CD14-positive monocyte (primary cell): ENCODE results near the gene LZTFL1. TPM values are rescaled to one million over a fixed set of nuclear protein-coding genes. Genes with fewer than 3 reads are reported as not detected.

Experiments used
- DNase-seq, 3 donors: peaks; one replicate each; pipeline ENCODE4 v3.0.0-alpha.2; 2011 to 2022
- H2AFZ ChIP-seq: 2 replicates; pipeline ENCODE4 v1.6.0; 2012; ENCODE audit warnings: mild to moderate bottlenecking, low read depth, low read length, inconsistent platforms; ENCODE audit not compliant: insufficient read depth, poor library complexity, severe bottlenecking
- H3K27ac ChIP-seq, 2 donors: 1 replicate in 1 of 2; 2 replicates in 1 of 2; pipeline ENCODE4 v1.5.1; 2012 to 2013; ENCODE audit warnings: low read length in 2 of 2, control low read depth in 1 of 2, inconsistent platforms in 1 of 2, low read depth in 1 of 2, mild to moderate bottlenecking in 1 of 2
- H3K27me3 ChIP-seq, 2 donors: one replicate each; pipeline versions ENCODE4 v1.6.0 to v1.6.1; 2011 to 2013; ENCODE audit warnings: low read length in 2 of 2; ENCODE audit not compliant: control insufficient read depth in 2 of 2, insufficient read depth in 2 of 2
- H3K36me3 ChIP-seq, 2 donors: replicated peaks in 1 of 2; 1 replicate in 1 of 2; 2 replicates in 1 of 2; pipeline versions ENCODE4 v1.5.1 to v1.6.1; 2012 to 2013; ENCODE audit warnings: low read length in 2 of 2, control low read depth in 1 of 2, inconsistent platforms in 1 of 2, mild to moderate bottlenecking in 1 of 2; ENCODE audit not compliant: insufficient read depth in 2 of 2, control insufficient read depth in 1 of 2
- H3K4me1 ChIP-seq, 2 donors: 1 replicate in 1 of 2; 2 replicates in 1 of 2; pipeline versions ENCODE4 v1.5.1 to v1.6.1; 2012 to 2013; ENCODE audit warnings: low read length in 2 of 2, control low read depth in 1 of 2, inconsistent platforms in 1 of 2, mild to moderate bottlenecking in 1 of 2, moderate library complexity in 1 of 2; ENCODE audit not compliant: insufficient read depth in 2 of 2, control insufficient read depth in 1 of 2
- H3K4me2 ChIP-seq: replicated peaks from 2 replicates; pipeline ENCODE3; 2012; ENCODE audit warnings: low read length, moderate library complexity, mild to moderate bottlenecking; ENCODE audit not compliant: poor library complexity, severe bottlenecking; ENCODE audit errors: extremely low read depth
- H3K4me3 ChIP-seq, 3 experiments: fragments of 200-600 bp in 1 of 3; sonication (generic) in 1 of 3; replicated peaks in 1 of 3; 1 replicate in 2 of 3; 2 replicates in 1 of 3; pipeline ENCODE4 v1.5.1; 2011 to 2013; ENCODE audit warnings: low read length in 3 of 3, mild to moderate bottlenecking in 3 of 3, control low read depth in 2 of 3, low read depth in 2 of 3, inconsistent platforms in 1 of 3, moderate library complexity in 1 of 3
- H3K79me2 ChIP-seq: 2 replicates; pipeline ENCODE4 v1.6.0; 2012; ENCODE audit warnings: mild to moderate bottlenecking, control low read depth, inconsistent platforms, low read length, moderate library complexity; ENCODE audit not compliant: insufficient read depth
- H3K9ac ChIP-seq: 2 replicates; pipeline ENCODE4 v1.6.0; 2017; ENCODE audit warnings: low read length, mild to moderate bottlenecking; ENCODE audit not compliant: insufficient read depth, poor library complexity, severe bottlenecking
- H3K9me3 ChIP-seq, 2 donors: replicated peaks in 1 of 2; 1 replicate in 1 of 2; 2 replicates in 1 of 2; pipeline versions ENCODE4 v1.5.1 to v1.6.1; 2012 to 2013; ENCODE audit warnings: low read length in 2 of 2, control low read depth in 1 of 2; ENCODE audit not compliant: control insufficient read depth in 1 of 2, insufficient read depth in 1 of 2
- H4K20me1 ChIP-seq: 2 replicates; pipeline ENCODE4 v1.6.0; 2012; ENCODE audit warnings: mild to moderate bottlenecking, low read length, control low read depth, moderate library complexity; ENCODE audit not compliant: insufficient read depth
- H3K27ac Mint-ChIP-seq, 7 donors: one replicate each; pipeline ENCODE4 v1.8.0; 2020; ENCODE audit warnings: mild to moderate bottlenecking in 7 of 7, mixed read lengths in 7 of 7, moderate library complexity in 6 of 7, inconsistent platforms in 2 of 7
- H3K27me3 Mint-ChIP-seq, 3 donors: one replicate each; pipeline ENCODE4 v1.8.0; 2021 to 2022; ENCODE audit warnings: low read depth in 3 of 3, mild to moderate bottlenecking in 3 of 3, mixed read lengths in 3 of 3, moderate library complexity in 3 of 3, inconsistent platforms in 1 of 3
- H3K36me3 Mint-ChIP-seq, 2 donors: one replicate each; pipeline ENCODE4 v1.8.0; 2020; ENCODE audit warnings: mixed read lengths in 2 of 2, inconsistent platforms in 1 of 2, mild to moderate bottlenecking in 1 of 2
- H3K4me1 Mint-ChIP-seq: one replicate; pipeline ENCODE4 v1.8.0; 2020; ENCODE audit warnings: mild to moderate bottlenecking, mixed read lengths
- H3K4me3 Mint-ChIP-seq, 2 donors: one replicate each; pipeline ENCODE4 v1.8.0; 2020; ENCODE audit warnings: mild to moderate bottlenecking in 2 of 2, mixed read lengths in 2 of 2, moderate library complexity in 1 of 2
- H3K9me3 Mint-ChIP-seq, 7 donors: one replicate each; pipeline ENCODE4 v1.8.0; 2020 to 2022; ENCODE audit warnings: mixed read lengths in 7 of 7, mild to moderate bottlenecking in 6 of 7, moderate library complexity in 6 of 7, inconsistent platforms in 2 of 7
- WGBS: methylation state at CpG from one replicate; pipeline ENCODE4 v1.1.5; 2013; ENCODE audit warnings: missing lambda C conversion rate; ENCODE audit not compliant: insufficient coverage; 5-methylcytosine and 5-hydroxymethylcytosine counted together
- intact Hi-C, 2 donors: fragments of 100-400 bp; cut with micrococcal nuclease; formaldehyde crosslinking; loops; one replicate each; pipeline versions ENCODE4 v1.15.0 to v1.15.1; 2023
- polyA plus RNA-seq, 3 donors: library from polyadenylated mRNA; depleted of rRNA in 1 of 3; unstranded in 2 of 3; stranded (reverse) in 1 of 3; fragments of 300-500 nt in 2 of 3; fragments of >200 nt in 1 of 3; fragmentation: Illumina TruSeq in 2 of 3; gene quantifications; 1 replicate in 2 of 3; 2 replicates in 1 of 3; pipeline ENCODE4 v1.2.3, GENCODE V29; 2012 to 2021
- TF ChIP-seq, protein P1 (sequence below): fragments of 200-600 bp; IDR thresholded peaks from one replicate; pipeline ENCODE4 v1.8.0; 2022; ENCODE audit warnings: antibody characterized with exemption, mild to moderate bottlenecking

LZTFL1 gene
- polyA plus RNA-seq, 3 donors = 7.3 to 10.5 (median 7.5) TPM

DNA sequence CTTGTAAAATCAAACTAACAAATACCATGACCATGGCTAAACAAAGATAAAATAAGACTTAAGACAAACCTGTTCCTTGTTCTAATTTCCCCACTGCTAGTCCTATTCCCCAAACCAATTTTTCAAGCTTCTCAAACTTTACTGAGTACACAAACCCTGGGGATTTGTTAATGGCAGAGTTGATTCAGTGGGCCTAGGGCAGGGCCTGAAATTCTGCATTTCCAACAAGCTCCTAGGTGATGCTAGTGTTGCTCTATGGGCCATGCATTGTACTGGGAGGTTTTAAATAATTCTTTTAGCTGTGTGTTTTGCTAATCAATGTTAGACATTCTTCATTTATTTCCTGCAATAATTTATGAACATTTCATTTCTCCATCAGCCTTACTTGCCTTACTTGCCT, 31.1 kb upstream of the LZTFL1 start:
- Mint-ChIP-seq H3K27me3 (peaks cover 0 to 4% (median 1%) of the 10 kb centered on the region in 3 donors), H3K27ac (no peak overlapping the region), H3K9me3 (peaks cover 0 to 4% (median 2%) of the 10 kb centered on the region in 7 donors), H3K4me3 (no peak overlapping the region), H3K36me3 (no peaks in the 10 kb centered on the region), H3K4me1 (peaks cover 2% of the 10 kb centered on the region)
- TF ChIP-seq, protein P1, sequence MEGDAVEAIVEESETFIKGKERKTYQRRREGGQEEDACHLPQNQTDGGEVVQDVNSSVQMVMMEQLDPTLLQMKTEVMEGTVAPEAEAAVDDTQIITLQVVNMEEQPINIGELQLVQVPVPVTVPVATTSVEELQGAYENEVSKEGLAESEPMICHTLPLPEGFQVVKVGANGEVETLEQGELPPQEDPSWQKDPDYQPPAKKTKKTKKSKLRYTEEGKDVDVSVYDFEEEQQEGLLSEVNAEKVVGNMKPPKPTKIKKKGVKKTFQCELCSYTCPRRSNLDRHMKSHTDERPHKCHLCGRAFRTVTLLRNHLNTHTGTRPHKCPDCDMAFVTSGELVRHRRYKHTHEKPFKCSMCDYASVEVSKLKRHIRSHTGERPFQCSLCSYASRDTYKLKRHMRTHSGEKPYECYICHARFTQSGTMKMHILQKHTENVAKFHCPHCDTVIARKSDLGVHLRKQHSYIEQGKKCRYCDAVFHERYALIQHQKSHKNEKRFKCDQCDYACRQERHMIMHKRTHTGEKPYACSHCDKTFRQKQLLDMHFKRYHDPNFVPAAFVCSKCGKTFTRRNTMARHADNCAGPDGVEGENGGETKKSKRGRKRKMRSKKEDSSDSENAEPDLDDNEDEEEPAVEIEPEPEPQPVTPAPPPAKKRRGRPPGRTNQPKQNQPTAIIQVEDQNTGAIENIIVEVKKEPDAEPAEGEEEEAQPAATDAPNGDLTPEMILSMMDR = no peak
- no peaks in the 10 kb centered on the region for H3K36me3 ChIP-seq
- DNase-seq = no peak
- no peak overlapping the region for H3K4me3 ChIP-seq
- H3K79me2 ChIP-seq = no peaks in the 10 kb centered on the region
- H3K9me3 ChIP-seq = no peaks in the 10 kb centered on the region
- no peaks in the 10 kb centered on the region for H3K27me3 ChIP-seq
- intact Hi-C loops = no loop called here
- H4K20me1 ChIP-seq = no peaks in the 10 kb centered on the region
- H2AFZ ChIP-seq = no peak overlapping the region
- no peak overlapping the region for H3K9ac ChIP-seq
- H3K4me2 ChIP-seq = no peak overlapping the region
- no peaks in the 10 kb centered on the region for H3K4me1 ChIP-seq
- no peak overlapping the region for H3K27ac ChIP-seq

DNA sequence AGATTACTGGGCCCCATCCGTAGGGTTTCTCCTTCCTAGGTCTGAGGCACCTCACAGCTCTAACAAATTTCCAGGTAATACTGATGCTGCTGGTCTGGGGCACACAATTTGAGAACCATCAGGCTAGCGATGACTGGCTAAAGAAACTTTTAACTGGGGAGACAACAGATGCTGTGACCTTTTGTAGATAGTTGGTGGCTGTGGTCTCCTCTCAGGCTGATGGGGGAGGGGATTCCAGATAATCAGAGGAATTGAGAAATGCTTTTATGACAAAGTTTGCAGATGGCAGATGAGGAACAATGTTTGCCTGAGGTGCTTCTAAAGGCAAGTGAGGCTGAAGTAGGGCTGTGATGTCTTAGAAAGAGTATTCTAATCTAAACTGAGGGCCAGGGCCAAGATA, 30.6 kb upstream of the LZTFL1 start:
- peaks cover 2% of the 10 kb centered on the region for H3K4me1 Mint-ChIP-seq
- intact Hi-C loops = no loop called here

More for the DNA sequence above, 30.6 kb upstream of the LZTFL1 start:
- no peaks in the 10 kb centered on the region for H3K36me3 Mint-ChIP-seq
- no peak overlapping the region for H3K9ac ChIP-seq
- H3K27me3 Mint-ChIP-seq = peaks cover 0 to 4% (median 1%) of the 10 kb centered on the region in 3 donors
- peaks cover 0 to 4% (median 2%) of the 10 kb centered on the region in 7 donors for H3K9me3 Mint-ChIP-seq
- H3K27ac ChIP-seq = no peak overlapping the region
- H3K27me3 ChIP-seq = no peaks in the 10 kb centered on the region
- H2AFZ ChIP-seq = no peak overlapping the region
- DNase-seq = no peak
- H3K4me3 Mint-ChIP-seq = no peak overlapping the region
- TF ChIP-seq, protein P1 = no peak
- 100% methylated on average over 2 of the region's 2 CpGs for whole genome bisulfite sequencing
- no peaks in the 10 kb centered on the region for H3K36me3 ChIP-seq
- no peak overlapping the region for H3K4me2 ChIP-seq
- H3K79me2 ChIP-seq = no peaks in the 10 kb centered on the region
- no peaks in the 10 kb centered on the region for H4K20me1 ChIP-seq
- H3K27ac Mint-ChIP-seq = no peak overlapping the region
- H3K4me3 ChIP-seq = no peak overlapping the region
- no peaks in the 10 kb centered on the region for H3K4me1 ChIP-seq
- no peaks in the 10 kb centered on the region for H3K9me3 ChIP-seq
